ENCODE results near the gene FATE1.

The FATE1 gene

GRCh38 chrX:151711787-151712186 lies 4.0 kb upstream of the FATE1 start:
- Histone ChIP-seq H2AFZ (ENCODE audit: low read depth, low read length) (no peak overlapping the region), H3K36me3 (ENCODE audit: insufficient read depth, low read length) (no peaks in the 10 kb centered on the region), H3K9me3 (ENCODE audit: low read length) (no peaks in the 10 kb centered on the region), H3K4me1 (ENCODE audit: insufficient read depth, low read length) (no peaks in the 10 kb centered on the region), H3K4me3 (ENCODE audit: low read length) (no peak overlapping the region), H3K27me3 (ENCODE audit: insufficient read depth, low read length) (no peaks in the 10 kb centered on the region)

DNA sequence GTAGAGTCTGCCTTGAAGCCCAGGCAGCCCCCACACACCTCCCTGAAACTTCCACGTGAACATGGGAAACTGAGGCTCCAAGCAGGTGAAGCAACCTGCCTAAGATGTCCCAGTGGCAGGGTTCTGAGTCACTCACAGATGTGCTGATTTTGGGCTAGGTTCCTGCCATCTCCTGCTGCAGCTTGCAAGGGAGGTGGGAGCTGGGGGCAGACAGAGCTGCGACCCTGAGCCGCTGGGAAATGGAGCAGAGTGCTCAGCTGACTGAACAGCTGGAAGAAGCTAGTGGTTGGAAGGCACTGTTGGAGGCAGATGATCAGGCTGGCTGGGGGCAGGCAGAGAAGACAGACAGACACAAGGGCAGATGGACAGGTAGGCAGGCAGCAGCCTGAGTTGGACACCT lies 3.6 kb upstream of the FATE1 start:
- H2AFZ ChIP-seq (ENCODE audit: low read depth, low read length): no peak overlapping the region
- H3K9me3 ChIP-seq (ENCODE audit: low read length): no peaks in the 10 kb centered on the region
- H3K4me3 ChIP-seq (ENCODE audit: low read length): no peak overlapping the region
- H3K36me3 ChIP-seq (ENCODE audit: insufficient read depth, low read length): no peaks in the 10 kb centered on the region
- no peaks in the 10 kb centered on the region for H3K4me1 ChIP-seq (ENCODE audit: insufficient read depth, low read length)
- no peaks in the 10 kb centered on the region for H3K27me3 ChIP-seq (ENCODE audit: insufficient read depth, low read length)

- Histone ChIP-seq H3K9me3 (ENCODE audit: low read length) (no peaks in the 10 kb centered on the region), H3K27me3 (ENCODE audit: insufficient read depth, low read length) (no peaks in the 10 kb centered on the region), H2AFZ (ENCODE audit: low read depth, low read length) (no peak overlapping the region), H3K36me3 (ENCODE audit: insufficient read depth, low read length) (no peaks in the 10 kb centered on the region), H3K4me1 (ENCODE audit: insufficient read depth, low read length) (no peaks in the 10 kb centered on the region), H3K4me3 (ENCODE audit: low read length) (no peak overlapping the region)
Observed at GRCh38 chrX:151713849-151714248, 2.0 kb upstream of the FATE1 start.

- H3K27me3 ChIP-seq (ENCODE audit: insufficient read depth, low read length): no peaks in the 10 kb centered on the region
- no peak overlapping the region for H2AFZ ChIP-seq (ENCODE audit: low read depth, low read length)
- H3K4me1 ChIP-seq (ENCODE audit: insufficient read depth, low read length): no peaks in the 10 kb centered on the region
- no peak overlapping the region for H3K4me3 ChIP-seq (ENCODE audit: low read length)
- H3K36me3 ChIP-seq (ENCODE audit: insufficient read depth, low read length): no peaks in the 10 kb centered on the region
- H3K9me3 ChIP-seq (ENCODE audit: low read length): no peaks in the 10 kb centered on the region
Observed at GRCh38 chrX:151714362-151714761, 1.5 kb upstream of the FATE1 start.

DNA sequence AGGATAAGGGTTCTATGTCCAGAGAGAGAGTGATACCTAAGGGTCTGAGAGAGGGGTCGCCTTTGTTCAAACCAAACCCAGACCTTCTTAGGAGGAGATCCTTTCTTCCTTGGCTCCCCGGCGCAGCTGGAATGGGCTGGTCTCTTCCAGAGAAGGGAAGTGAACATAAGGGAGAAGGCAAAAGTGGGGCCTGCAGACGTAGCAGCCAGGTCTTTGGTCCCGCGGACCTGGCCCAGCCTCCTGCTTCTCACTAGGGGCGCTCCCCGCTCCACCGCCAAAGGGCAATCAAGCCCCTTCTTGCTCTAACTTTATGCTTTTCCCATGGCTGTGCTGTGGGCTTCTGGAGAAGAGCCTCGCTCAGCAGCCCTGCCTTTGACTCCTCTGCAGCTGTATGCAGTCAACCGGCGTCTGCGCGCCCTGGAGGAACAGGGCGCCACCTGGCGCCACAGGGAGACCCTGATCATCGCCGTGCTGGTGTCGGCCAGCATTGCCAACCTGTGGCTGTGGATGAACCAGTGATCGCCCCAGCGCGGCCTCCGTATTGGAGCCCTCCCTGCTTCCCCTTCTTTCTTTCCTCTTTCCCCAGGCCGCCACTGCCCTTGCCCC lies 6.5 kb downstream of the FATE1 start:
- Histone ChIP-seq H3K27me3 (ENCODE audit: insufficient read depth, low read length) (no peaks in the 10 kb centered on the region), H3K36me3 (ENCODE audit: insufficient read depth, low read length) (no peaks in the 10 kb centered on the region), H3K4me1 (ENCODE audit: insufficient read depth, low read length) (no peaks in the 10 kb centered on the region), H3K9me3 (ENCODE audit: low read length) (no peaks in the 10 kb centered on the region), H2AFZ (ENCODE audit: low read depth, low read length) (no peak overlapping the region), H3K4me3 (ENCODE audit: low read length) (no peak overlapping the region)

DNA sequence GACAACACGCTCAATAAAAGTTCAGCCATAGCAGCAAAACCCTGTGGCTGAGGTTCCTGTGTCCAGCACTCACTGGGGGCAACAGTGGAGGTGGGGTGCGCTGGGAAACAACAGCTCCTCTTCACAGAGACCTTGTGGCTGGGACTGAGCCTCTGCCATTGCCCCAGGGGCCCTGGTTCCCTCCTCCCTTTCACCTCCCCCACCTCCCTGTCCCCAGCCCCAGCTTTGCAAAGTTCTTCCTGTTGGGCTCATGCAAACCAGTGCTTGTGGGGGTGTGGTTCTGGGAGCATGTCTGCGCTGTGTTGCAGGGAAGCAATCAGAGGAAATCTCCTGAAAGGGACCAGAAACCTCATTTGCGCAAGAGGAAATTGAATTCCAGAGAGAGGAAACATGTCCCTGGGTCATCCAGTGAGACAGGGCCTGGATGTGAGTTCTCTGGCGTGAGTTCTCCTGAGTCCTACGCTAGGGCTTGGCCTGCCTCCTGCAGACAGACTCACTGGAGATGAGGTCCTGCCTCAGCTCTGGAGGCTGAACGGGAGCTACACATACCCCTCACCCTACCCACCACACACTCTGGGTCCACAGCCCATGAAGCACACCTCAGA lies 7.4 kb downstream of the FATE1 start:
- no peak overlapping the region for H3K4me3 ChIP-seq (ENCODE audit: low read length)
- no peaks in the 10 kb centered on the region for H3K27me3 ChIP-seq (ENCODE audit: insufficient read depth, low read length)
- no peaks in the 10 kb centered on the region for H3K9me3 ChIP-seq (ENCODE audit: low read length)
- H2AFZ ChIP-seq (ENCODE audit: low read depth, low read length): no peak overlapping the region
- H3K36me3 ChIP-seq (ENCODE audit: insufficient read depth, low read length): no peaks in the 10 kb centered on the region
- H3K4me1 ChIP-seq (ENCODE audit: insufficient read depth, low read length): no peaks in the 10 kb centered on the region

DNA sequence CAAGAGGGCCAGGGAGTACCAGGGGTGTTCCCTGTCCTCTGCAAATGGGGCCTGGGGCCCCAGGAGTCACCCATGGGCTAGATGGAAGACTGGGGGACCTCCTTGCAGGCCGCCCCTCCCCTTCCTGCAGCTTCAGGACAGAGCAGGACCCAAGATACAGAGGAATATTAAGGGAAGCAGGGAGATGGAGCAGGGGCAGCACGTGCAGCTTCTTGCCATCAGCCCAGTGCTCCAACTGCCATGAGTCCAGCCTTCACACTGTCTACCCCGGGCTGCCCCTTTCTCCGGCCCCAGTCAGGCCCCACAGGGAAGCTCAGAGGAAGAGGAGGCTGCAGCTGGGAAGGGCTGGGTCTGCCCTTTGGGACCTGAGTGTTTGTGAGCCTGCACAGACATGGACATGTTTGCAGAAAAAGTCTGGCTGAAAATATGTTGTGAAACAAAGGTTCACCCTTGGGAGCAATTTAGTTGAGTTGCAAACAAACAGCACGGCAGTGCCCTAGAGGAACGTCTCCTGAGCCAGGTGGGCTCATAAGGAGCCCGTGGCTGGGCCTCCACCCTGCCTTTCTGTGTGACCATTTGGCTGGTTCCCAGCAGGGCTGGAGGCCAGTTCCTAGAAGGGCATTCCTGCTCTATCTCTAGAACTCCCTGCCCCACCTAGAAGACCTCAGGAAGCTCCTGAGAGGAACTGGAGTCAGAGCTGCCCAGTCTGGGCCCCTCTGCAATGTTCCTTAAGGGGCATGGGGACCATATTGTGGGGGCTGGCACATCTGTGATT lies 8.9 kb downstream of the FATE1 start:
- Histone ChIP-seq H2AFZ (ENCODE audit: low read depth, low read length) (no peak overlapping the region), H3K4me1 (ENCODE audit: insufficient read depth, low read length) (no peaks in the 10 kb centered on the region), H3K36me3 (ENCODE audit: insufficient read depth, low read length) (no peaks in the 10 kb centered on the region), H3K27me3 (ENCODE audit: insufficient read depth, low read length) (no peaks in the 10 kb centered on the region), H3K9me3 (ENCODE audit: low read length) (no peaks in the 10 kb centered on the region), H3K4me3 (ENCODE audit: low read length) (no peak overlapping the region)

- H3K36me3 ChIP-seq (ENCODE audit: insufficient read depth, low read length): no peaks in the 10 kb centered on the region
- H2AFZ ChIP-seq (ENCODE audit: low read depth, low read length): no peak overlapping the region
- H3K4me1 ChIP-seq (ENCODE audit: insufficient read depth, low read length): no peaks in the 10 kb centered on the region
- no peak overlapping the region for H3K4me3 ChIP-seq (ENCODE audit: low read length)
- H3K9me3 ChIP-seq (ENCODE audit: low read length): no peaks in the 10 kb centered on the region
- no peaks in the 10 kb centered on the region for H3K27me3 ChIP-seq (ENCODE audit: insufficient read depth, low read length)
Observed at GRCh38 chrX:151725338-151725614, 9.4 kb downstream of the FATE1 start.

GRCh38 chrX:151726751-151727150 lies 10.9 kb downstream of the FATE1 start:
- Histone ChIP-seq H3K9me3 (ENCODE audit: low read length) (no peaks in the 10 kb centered on the region), H3K27me3 (ENCODE audit: insufficient read depth, low read length) (no peaks in the 10 kb centered on the region), H2AFZ (ENCODE audit: low read depth, low read length) (no peak overlapping the region), H3K36me3 (ENCODE audit: insufficient read depth, low read length) (no peaks in the 10 kb centered on the region), H3K4me1 (ENCODE audit: insufficient read depth, low read length) (no peaks in the 10 kb centered on the region), H3K4me3 (ENCODE audit: low read length) (no peak overlapping the region)

DNA sequence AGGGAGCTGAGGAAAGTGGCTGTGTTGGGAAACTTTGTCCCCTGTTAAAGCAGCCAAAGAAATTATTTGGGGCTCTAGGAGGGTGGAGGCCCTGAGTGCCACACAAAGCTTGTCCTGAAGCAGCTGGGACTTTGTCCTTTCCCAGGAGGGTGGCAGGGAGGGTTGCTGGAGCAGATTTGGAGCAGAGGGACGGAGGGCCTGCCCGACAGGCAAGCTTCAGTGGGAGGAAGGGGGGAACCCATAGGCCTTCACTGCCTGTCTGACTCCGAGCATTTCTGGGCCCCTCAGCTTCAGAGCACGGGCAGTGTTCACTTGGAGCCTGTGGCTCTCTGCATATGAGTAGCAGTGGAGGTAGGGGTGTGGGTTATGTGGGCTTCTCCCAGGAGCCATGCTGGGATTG lies 11.5 kb downstream of the FATE1 start:
- H3K4me3 ChIP-seq (ENCODE audit: low read length): no peak overlapping the region
- no peaks in the 10 kb centered on the region for H3K9me3 ChIP-seq (ENCODE audit: low read length)
- no peaks in the 10 kb centered on the region for H3K4me1 ChIP-seq (ENCODE audit: insufficient read depth, low read length)
- H3K27me3 ChIP-seq (ENCODE audit: insufficient read depth, low read length): no peaks in the 10 kb centered on the region
- H2AFZ ChIP-seq (ENCODE audit: low read depth, low read length): no peak overlapping the region
- no peaks in the 10 kb centered on the region for H3K36me3 ChIP-seq (ENCODE audit: insufficient read depth, low read length)

GRCh38 chrX:151729056-151729725 lies 13.4 kb downstream of the FATE1 start:
- no peaks in the 10 kb centered on the region for H3K36me3 ChIP-seq (ENCODE audit: insufficient read depth, low read length)
- no peaks in the 10 kb centered on the region for H3K9me3 ChIP-seq (ENCODE audit: low read length)
- no peaks in the 10 kb centered on the region for H3K4me1 ChIP-seq (ENCODE audit: insufficient read depth, low read length)
- H3K4me3 ChIP-seq (ENCODE audit: low read length): no peak overlapping the region
- H3K27me3 ChIP-seq (ENCODE audit: insufficient read depth, low read length): no peaks in the 10 kb centered on the region
- no peak overlapping the region for H2AFZ ChIP-seq (ENCODE audit: low read depth, low read length)

DNA sequence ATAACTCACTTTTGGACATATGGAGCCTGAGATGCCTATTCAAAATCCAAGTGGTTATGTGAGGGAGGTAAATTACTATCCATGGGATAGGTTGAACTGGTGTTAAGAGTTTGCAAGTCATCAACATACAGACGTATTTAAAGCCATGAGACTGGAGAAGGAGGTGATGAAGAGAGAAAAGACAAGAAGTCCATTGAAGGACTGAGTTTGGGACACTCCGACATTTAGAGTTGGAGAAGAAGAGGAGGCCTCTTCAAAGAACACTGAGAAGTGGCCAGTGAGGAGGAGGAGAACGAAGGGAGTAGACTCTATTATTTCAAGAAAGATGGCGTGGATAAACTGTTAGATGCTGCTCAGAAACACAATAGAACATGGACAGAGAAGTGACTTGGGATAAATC lies 18.6 kb downstream of the FATE1 start, which contains the start of gene CNGA2:
CNGA2 (plus strand) TSS at position 301 of the 400 bp plus-strand sequence. CDS start 3,738 bp downstream, outside the sequence.
- no peaks in the 10 kb centered on the region for H3K36me3 ChIP-seq (ENCODE audit: insufficient read depth, low read length)
- peaks cover 8% of the 10 kb centered on the region for H3K27me3 ChIP-seq (ENCODE audit: insufficient read depth, low read length)
- H3K4me3 ChIP-seq (ENCODE audit: low read length): no peak within 1 kb of the TSS
- no peaks in the 10 kb centered on the region for H3K9me3 ChIP-seq (ENCODE audit: low read length)
- H3K4me1 ChIP-seq (ENCODE audit: insufficient read depth, low read length): no peaks in the 10 kb centered on the region
- no peak within 1 kb of the TSS for H2AFZ ChIP-seq (ENCODE audit: low read depth, low read length)

DNA sequence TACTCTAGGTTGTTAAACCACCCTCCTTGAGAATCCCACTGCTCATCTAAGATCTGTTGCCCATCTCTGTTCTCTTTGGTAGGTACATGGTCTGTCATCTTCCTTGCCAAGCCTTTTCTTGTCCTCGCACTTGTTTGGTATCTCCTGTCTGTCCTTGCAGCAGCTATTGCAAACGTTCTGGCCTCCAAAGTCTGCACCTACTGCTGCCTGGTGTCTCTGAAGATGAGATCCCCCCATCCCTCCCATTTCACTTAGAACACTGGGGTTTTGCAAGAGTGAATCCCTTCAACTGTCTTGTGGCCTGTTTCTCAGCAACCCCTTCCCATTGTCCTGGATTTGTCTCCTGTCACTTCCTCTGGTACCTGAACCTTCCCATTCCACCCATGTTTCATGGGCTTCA lies 19.4 kb downstream of the FATE1 start:
- Histone ChIP-seq H3K36me3 (ENCODE audit: insufficient read depth, low read length) (no peaks in the 10 kb centered on the region), H2AFZ (ENCODE audit: low read depth, low read length) (no peak overlapping the region), H3K27me3 (ENCODE audit: insufficient read depth, low read length) (peaks cover 8% of the 10 kb centered on the region), H3K4me3 (ENCODE audit: low read length) (no peak overlapping the region), H3K9me3 (ENCODE audit: low read length) (no peaks in the 10 kb centered on the region), H3K4me1 (ENCODE audit: insufficient read depth, low read length) (no peaks in the 10 kb centered on the region)

Measured in neuron (in vitro differentiated cells).